ENCODE results near the gene MYO3B.
"Not testable (repeated sequence)": the region's sequence is repeated elsewhere in the genome, so short reads cannot be mapped to it uniquely, and the experiment has no call there.

Gene MYO3B

DNA sequence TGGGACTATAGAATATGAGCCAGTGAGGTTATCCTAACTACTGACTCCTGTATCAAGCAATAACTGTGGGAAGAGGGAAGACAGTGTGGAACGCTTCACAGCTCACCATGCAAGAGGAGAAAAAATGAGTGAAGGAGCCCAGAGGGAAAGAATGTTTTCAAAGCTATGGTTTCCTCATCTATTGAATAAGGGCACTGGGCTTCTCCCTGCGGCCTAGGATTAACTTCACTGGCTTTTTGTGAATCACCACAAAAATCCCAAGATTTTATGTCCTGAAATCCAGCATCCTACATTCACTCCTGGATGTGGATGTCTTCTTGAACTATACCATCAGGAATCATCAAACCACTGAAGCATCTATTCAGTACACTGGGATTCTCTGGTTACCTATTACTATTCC lies 492.7 kb downstream of the MYO3B start:
- in situ Hi-C loops (cut with MboI; ENCODE audit: low sequenced_read_pairs), result no loop called here

DNA sequence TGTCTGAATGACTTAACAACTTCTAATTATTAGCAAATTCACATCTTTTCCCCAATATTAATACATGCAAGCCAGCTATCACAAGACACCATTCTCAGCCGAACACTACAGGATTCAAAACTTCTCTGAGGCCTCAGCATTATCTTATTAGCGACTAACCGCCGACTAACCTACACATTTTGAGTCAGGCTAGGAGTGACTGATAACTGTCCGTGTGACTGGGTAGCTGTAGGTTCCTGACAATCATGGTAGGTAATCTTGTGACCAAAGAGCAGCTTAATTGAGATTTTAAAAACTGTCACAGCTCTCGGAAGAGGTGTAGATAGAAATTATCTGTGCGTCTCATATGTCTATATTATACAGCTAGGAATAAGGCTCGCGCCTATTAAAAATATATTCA lies 493.1 kb downstream of the MYO3B start:
- in situ Hi-C loops (cut with MboI; ENCODE audit: low sequenced_read_pairs), result no loop called here

DNA sequence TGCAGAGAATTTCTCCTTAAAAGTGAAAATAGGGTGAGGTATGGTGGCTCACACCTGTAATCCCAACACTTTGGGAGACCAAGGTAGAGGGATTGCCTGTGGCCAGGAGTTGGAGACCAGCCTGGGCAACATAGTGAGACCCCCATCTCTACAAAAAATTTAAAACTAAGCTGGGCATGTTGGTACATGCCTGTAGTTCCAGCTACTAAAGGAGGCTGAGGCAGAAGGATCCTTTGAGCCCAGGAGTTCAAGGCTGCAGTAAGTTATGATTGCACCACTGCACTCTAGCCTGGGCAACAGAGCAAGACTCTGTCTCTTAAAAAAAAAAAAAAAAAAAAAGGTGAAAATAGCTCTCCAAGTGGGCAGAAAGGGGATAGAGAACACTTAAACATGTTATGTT lies 496.3 kb downstream of the MYO3B start:
- in situ Hi-C loops (cut with MboI; ENCODE audit: low sequenced_read_pairs), result not testable (repeated sequence)

DNA sequence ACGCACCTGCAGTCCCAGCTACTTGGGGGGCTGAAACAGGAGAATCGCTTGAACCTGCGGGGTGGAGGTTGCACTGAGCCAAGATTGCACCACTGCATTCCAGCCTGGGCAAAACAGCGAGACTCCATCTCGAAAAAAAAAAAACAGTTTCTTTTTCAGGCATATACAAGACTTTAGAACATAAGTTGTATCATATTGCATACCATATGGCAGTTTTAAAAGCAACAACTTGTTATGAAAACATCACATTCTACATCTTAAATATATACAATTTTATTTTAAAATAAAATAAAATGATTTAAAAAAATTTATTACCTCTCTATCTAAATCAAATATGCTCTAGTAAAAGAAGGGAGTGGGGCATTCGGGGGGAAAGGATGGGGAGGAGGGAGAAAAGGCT lies 497.8 kb downstream of the MYO3B start:
- in situ Hi-C loops (cut with MboI; ENCODE audit: low sequenced_read_pairs), result no loop called here

DNA sequence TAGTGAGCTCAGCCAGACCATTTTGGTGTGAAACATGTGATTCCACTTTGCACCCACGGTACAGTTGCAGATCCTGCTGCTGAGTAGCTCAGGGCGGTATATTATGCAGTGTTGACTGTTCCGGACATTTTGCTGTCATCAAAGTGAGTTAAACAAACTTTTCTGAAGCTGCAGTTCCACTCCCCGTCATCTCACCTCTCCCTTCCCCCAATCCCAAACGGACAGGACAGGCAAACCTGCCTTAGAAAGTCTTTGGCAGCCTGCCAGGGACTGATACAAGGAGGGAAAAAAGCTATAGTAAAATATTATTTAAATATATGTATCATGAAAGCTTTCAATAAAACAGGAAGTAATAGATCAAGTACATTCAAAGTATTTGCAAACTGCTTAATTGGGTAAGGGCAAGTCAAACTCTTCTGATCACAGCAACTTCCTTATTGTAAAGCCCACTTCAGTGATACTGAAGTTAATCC lies 501.7 kb downstream of the MYO3B start:
- in situ Hi-C loops (cut with MboI; ENCODE audit: low sequenced_read_pairs), result no loop called here

DNA sequence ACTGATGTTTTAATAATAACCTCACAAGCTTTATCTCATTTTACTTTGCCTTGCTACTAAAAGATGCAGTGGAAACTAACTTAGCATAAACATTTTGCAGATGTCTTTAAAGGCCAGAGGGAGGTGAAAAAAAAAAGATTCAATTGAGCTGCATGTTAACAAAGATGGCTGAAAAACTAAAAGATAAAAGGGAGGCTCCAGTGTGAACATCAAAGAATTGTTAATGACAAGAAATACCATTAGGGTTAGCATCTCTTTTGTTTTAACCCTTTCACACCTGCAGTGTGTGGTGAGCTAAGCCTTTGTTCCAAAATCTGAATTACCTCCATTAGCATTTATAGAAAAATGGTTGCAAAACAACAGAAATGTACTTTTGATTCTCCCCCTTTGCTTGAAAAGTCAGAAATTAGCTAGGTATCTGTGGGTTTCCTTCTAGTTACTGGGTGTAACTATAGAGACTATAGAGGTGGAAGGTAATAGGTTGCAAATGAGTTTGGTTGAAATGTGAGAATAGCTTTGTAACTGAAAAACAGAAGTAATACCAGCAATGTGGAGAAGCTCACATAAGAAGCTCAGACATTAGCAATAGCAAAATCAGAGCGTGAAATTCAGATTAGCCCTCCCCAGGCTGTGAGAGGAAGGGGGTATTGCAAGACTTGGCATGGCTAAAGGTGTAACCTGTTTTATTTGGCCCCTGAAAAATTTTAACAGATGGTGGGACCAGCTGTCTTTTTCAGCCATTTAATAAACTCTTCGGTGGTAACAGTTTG lies 502.4 kb downstream of the MYO3B start:
- in situ Hi-C loops (cut with MboI; ENCODE audit: low sequenced_read_pairs), result no loop called here

DNA sequence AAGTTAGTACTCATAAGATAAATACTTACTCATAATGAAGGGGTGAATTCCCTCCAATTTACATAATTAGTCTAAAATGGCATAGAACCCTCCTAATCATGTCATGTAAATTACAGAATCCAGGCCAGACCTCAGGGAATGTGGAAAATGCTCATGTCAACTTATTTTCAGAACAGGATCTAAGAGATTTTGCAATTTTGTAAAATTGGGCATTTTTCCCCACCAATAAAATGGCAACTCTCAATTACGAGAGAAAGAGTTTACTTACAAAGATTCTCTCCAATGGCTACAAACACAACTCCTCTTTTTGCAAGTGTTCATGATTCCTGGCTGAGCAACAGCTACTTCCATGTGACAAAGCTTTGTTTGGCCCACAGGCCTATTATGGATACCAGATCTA lies 503.4 kb downstream of the MYO3B start:
- in situ Hi-C loops (cut with MboI; ENCODE audit: low sequenced_read_pairs), result no loop called here

DNA sequence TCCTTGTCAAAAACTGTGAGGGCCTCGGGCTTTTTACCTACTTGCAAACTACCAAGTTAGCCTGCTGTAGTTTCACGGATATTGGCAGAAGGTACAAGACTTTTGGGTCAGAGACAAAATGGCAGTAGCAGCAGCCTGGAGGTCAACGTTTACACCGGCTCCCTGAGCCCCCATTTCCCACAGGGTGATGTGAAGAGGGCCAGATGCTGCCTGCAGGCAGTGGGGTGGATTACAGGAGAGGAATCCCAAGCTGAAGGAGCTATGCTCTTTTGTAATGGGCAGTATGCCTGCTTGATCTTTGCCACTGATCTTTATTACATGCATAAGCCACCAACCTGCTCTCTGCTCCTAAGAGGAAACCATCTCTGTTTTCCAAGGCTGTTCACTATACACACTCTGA lies 507.6 kb downstream of the MYO3B start:
- in situ Hi-C loops (cut with MboI; ENCODE audit: low sequenced_read_pairs), result no loop called here

DNA sequence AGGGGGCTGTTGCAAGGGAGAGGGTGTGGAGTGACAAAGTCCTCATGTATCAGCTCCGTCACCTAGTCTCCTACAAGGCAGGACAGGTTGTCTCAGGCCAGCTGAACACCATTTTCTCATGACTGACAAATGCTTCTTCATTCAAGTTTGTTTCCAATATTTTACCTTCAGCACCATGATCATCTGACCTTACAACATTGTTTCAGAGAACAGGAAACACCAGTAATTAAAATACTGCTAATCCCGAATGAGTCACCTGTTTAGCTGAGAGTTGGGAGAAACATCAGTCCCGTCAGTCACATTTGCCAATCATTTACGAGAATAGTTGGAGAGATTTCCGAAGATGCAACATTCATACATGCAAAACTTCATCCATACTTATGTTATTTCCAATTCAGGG lies 511.5 kb downstream of the MYO3B start:
- in situ Hi-C loops (cut with MboI; ENCODE audit: low sequenced_read_pairs), result no loop called here

DNA sequence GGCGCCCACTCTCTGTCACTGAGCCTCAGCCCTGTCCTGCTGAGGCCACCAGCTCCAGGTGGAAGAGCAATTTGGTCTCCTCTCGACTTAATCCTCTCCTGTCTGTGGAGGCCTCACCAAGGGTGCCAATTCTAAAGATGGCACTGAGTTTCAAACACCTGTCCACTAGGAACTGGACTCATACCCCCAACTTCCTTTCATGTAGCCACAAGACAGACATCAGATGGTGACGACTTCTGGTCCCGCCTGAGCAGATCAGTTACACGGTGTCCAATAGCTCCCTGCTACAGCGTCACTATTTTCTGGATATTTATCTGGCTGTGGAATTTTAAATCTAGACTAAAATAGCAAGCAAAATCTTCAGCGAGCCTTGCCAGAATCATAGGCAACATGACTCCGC lies 512.7 kb downstream of the MYO3B start:
- in situ Hi-C loops (cut with MboI; ENCODE audit: low sequenced_read_pairs), result no loop called here

DNA sequence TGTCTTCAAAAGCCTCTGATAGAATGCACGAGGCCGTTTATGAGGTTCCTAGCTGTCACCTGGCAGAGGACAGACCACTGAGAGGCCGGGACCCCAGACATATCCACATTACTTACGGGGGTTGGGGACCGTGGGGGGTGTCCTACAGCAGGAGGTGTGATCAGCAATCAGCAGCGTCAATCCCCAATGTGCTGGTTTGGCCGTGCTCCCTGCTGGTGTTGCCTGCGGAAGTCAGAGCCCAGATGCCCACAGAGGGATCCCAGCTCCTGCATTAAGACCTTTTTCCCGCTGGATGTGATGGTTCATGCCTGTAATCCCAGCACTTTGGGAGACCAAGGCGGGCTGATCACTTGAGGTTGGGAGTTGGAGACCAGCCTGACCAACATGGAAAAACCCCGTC lies 516.4 kb downstream of the MYO3B start:
- in situ Hi-C loops (cut with MboI; ENCODE audit: low sequenced_read_pairs), result no loop called here

DNA sequence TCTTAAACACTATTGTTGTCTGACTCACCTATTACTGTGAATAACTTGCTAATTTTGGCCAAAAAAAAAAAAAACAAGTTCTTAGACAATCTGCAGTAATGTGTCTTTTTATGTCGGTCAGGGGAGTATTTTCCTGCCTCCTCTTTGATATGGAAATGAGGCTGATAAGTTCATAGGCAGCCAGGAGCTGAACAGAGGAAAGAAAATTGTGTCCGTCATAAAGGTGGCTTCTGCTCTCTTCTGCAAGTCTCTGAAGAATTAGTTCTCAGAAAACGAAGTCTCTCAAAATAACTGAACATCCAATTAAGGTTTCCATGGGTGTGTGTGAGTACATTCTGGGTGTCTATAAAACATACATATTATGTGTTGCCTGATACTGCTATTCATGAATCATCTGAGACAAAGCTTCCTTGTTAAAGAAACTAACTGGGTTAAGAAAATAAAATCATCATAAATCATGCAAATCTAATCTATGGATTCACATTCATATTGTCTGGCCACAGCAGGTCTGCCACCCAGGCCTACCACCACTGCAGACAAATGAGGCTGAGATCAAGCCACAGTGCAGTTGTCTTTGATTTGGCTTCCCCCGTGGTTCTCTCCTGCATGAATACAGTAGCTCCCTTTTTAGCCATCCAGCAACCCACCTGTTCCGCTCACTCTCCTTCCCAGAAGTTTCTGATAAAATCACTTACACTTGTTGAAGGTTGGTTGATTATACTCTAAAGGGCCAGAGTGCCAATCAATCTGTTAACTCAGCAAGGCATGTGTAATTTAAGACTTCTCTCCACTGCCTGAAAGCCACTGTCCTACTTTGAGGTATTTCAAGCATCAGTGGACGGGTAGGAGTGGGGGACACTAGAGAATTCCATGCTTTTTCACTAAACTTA lies 517.8 kb downstream of the MYO3B start:
- in situ Hi-C loops (cut with MboI; ENCODE audit: low sequenced_read_pairs), result no loop called here

DNA sequence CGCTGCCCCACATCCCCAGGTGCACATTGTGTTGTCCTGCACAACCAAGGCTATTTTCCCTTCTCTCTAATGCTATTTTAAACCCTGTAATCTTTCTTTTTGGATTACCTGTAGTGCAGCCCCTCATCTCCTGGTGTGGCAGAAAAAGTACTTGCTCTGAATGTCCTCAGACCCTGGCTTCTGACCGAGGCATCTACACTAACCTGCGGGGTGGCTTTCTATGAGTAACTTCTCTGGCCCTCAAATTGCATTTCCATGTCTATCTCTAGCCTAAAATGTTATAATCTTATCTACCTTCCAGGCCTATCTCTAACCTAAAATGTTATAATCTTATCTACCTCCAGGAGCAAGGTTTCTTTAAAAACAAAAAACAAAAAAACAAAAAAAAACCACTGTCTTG lies 519.0 kb downstream of the MYO3B start:
- in situ Hi-C loops (cut with MboI; ENCODE audit: low sequenced_read_pairs), result no loop called here

DNA sequence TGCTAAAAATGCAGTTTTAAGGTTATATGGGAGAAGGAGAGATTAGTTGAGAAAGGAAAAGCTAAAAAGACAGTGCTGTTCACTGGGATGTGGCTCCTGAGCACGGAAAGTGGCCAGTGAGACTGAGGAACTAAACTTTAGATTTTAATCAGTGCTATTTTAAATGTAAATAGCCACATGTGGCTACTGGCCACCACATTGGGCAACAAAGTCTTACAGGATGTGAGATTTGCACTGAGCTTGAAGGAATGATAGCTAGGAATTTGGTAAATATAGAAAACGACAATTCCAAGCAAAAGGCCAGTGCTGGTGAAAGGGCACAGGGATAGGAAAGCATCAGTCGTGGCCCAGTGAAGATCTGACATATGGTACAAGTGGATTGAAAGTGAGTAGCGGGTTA lies 523.1 kb downstream of the MYO3B start:
- in situ Hi-C loops (cut with MboI; ENCODE audit: low sequenced_read_pairs), result no loop called here

DNA sequence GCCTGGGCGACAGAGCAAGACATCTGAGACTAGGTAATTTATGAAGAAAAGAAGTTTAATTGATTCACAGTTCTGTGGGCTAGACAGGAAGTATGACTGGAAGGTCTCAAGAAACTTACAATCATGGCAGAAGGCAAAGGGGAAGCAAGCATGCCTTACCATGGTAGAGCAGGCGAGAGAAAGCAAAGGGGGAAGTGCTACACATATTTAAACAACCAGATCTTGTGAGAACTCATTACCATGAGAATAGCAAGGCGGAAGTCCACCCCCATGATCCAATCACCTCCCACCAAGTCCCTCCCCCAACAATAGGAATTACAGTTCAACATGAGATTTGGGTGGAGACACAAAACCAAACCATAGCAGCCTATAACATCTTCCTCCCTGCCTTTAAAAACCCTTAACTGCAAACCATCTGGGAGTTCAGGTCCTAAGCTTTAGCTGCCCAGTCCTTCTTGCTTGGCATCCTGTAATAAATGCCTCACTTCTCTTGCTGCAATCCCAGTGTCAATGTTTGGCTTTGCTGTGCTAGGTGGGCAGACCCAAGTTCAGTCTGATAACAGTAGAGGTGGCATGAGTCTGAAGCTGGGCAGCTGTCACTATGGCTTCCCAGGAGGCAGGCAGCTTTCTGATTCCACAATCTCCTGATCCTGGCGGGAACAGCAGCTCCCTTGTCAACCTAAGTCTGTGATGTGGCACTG lies 526.0 kb downstream of the MYO3B start:
- in situ Hi-C loops (cut with MboI; ENCODE audit: low sequenced_read_pairs), result no loop called here

Data from HL-60/S4 treated with phorbol 12-myristate 13-acetate at 8.2 ng/mL for 4 days and 3 days (cell line).